ENCODE results near the gene BAIAP3.

Gene BAIAP3

GRCh38 chr16:1395444-1396031 is 62.1 kb downstream of the BAIAP3 start:
- DNase-seq, result no peak

- DNase-seq, result no peak
Measured at GRCh38 chr16:1397779-1398178, 64.3 kb downstream of the BAIAP3 start.

GRCh38 chr16:1398351-1398750 is 64.9 kb downstream of the BAIAP3 start:
- DNase-seq, result no peak

Measured in NCI-H446 (cell line).